ENCODE data around the gene CAMK1D.
"Not testable (repeated sequence)": the region's sequence is repeated elsewhere in the genome, so short reads cannot be mapped to it uniquely, and the experiment has no call there.

The CAMK1D gene

GRCh38 chr10:12348870-12349628, at the start of gene CAMK1D:
TSS of gene CAMK1D (plus strand) at chr10:12349547.
- Histone ChIP-seq H3F3A (ENCODE audit: insufficient read depth, low read length) (no peaks in the 10 kb centered on the region), H3K9ac (ENCODE audit: low read length) (peak within 1 kb of the TSS; percentile 64), H4K20me1 (ENCODE audit: insufficient read depth, low read length) (no peaks in the 10 kb centered on the region), H3K27me3 (ENCODE audit: insufficient read depth, low read length) (0 out of 2 replicates have a peak, but pooled peaks cover 5% of the 10 kb centered on the region), H3K4me2 (ENCODE audit: low read length) (peak within 1 kb of the TSS; percentile 82), H3K4me1 (ENCODE audit: insufficient read depth, low read length, severe bottlenecking) (peaks cover 6% of the 10 kb centered on the region), H3K9me2 (ENCODE audit: low read depth, low read length) (no peaks in the 10 kb centered on the region), H2AFZ (ENCODE audit: low read length) (no peak within 1 kb of the TSS), H3K4me3 (ENCODE audit: low read depth, low read length, poor library complexity, severe bottlenecking) (peak within 1 kb of the TSS; percentile 65), H3K79me2 (ENCODE audit: insufficient read depth, low read length) (no peaks in the 10 kb centered on the region), H3K9me3 (ENCODE audit: low read length) (no peaks in the 10 kb centered on the region), H3K36me3 (ENCODE audit: insufficient read depth, low read length) (no peaks in the 10 kb centered on the region), H3K27ac (ENCODE audit: low read depth, low read length, poor library complexity, severe bottlenecking) (no peak within 1 kb of the TSS)
- TF ChIP-seq EZH2 (IDR thresholded peaks at IDR 0.05; ENCODE audit: borderline replicate concordance, low read length) (no peak), CTCF (IDR thresholded peaks at IDR 0.05; ENCODE audit: low read length) (peak; percentile 30)

DNA sequence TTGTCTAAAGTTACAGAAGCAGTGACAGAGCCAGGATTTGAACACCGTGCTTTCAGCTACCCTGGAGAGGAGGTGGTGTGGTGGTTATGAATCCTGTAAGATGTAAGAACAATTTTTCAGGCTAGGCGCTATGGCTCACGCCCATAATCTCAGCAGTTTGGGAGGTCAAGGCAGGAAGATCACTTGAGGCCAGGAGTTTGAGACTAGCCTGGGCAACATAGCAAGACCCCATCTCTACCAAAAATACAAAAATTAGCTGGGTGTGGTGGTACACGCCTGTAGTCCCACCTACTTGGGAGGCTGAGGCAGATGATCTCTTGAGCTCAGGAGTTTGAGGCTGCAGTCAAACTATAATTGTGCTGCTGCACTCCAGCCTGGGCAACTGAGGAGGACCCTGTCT, 48.3 kb upstream of the CAMK1D start:
- not testable (repeated sequence) for H3K4me3 ChIP-seq (ENCODE audit: low read depth, low read length, poor library complexity, severe bottlenecking); H3F3A ChIP-seq (ENCODE audit: insufficient read depth, low read length); H3K4me1 ChIP-seq (ENCODE audit: insufficient read depth, low read length, severe bottlenecking); H4K20me1 ChIP-seq (ENCODE audit: insufficient read depth, low read length); H3K27me3 ChIP-seq (ENCODE audit: insufficient read depth, low read length); H3K9me3 ChIP-seq (ENCODE audit: low read length); H3K9me2 ChIP-seq (ENCODE audit: low read depth, low read length); H3K9ac ChIP-seq (ENCODE audit: low read length); H3K79me2 ChIP-seq (ENCODE audit: insufficient read depth, low read length); H3K4me2 ChIP-seq (ENCODE audit: low read length); H2AFZ ChIP-seq (ENCODE audit: low read length); H3K27ac ChIP-seq (ENCODE audit: low read depth, low read length, poor library complexity, severe bottlenecking); H3K36me3 ChIP-seq (ENCODE audit: insufficient read depth, low read length)

DNA sequence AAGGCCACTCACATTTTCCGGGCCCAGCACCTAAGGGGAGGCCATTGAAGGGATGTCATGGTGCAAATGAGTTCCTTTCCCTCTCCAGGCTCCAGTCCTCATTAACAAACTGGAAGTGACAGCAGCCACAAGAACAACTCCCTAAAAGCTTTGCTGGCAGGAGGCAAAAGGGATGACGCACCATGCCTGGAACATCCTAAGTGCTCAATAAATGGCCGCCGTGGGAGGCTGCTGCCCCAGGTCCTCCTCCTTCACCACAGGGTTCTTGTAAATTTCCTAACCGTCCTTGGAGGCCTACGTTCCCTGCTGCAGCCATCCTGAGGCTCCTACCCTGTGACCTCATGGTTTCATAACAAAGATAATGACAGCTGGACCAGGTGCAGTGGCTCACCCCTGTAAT, 41.3 kb upstream of the CAMK1D start:
- Histone ChIP-seq H3K9ac (ENCODE audit: low read length) (no peak overlapping the region), H3K9me3 (ENCODE audit: low read length) (no peaks in the 10 kb centered on the region), H3K27ac (ENCODE audit: low read depth, low read length, poor library complexity, severe bottlenecking) (no peak overlapping the region), H3K36me3 (ENCODE audit: insufficient read depth, low read length) (no peaks in the 10 kb centered on the region), H3K4me3 (ENCODE audit: low read depth, low read length, poor library complexity, severe bottlenecking) (no peak overlapping the region), H3K4me1 (ENCODE audit: insufficient read depth, low read length, severe bottlenecking) (no peaks in the 10 kb centered on the region), H3F3A (ENCODE audit: insufficient read depth, low read length) (no peaks in the 10 kb centered on the region), H2AFZ (ENCODE audit: low read length) (no peak overlapping the region), H4K20me1 (ENCODE audit: insufficient read depth, low read length) (no peaks in the 10 kb centered on the region), H3K27me3 (ENCODE audit: insufficient read depth, low read length) (no peaks in the 10 kb centered on the region), H3K79me2 (ENCODE audit: insufficient read depth, low read length) (no peaks in the 10 kb centered on the region), H3K4me2 (ENCODE audit: low read length) (no peak overlapping the region), H3K9me2 (ENCODE audit: low read depth, low read length) (no peaks in the 10 kb centered on the region)
- no peak for TF ChIP-seq CTCF (IDR thresholded peaks at IDR 0.05; ENCODE audit: low read length)
- no peak for TF ChIP-seq EZH2 (IDR thresholded peaks at IDR 0.05; ENCODE audit: borderline replicate concordance, low read length)
